ENCODE results near the gene DNAI1. TPM values are rescaled to one million over a fixed set of nuclear protein-coding genes. Genes with fewer than 3 reads are reported as not detected.

Gene DNAI1
- total and polyA plus RNA-seq, 10 of the 15 experiments (the other 5 are each of a cell fraction or from before 2014, with no cell fraction given): not detected

DNA sequence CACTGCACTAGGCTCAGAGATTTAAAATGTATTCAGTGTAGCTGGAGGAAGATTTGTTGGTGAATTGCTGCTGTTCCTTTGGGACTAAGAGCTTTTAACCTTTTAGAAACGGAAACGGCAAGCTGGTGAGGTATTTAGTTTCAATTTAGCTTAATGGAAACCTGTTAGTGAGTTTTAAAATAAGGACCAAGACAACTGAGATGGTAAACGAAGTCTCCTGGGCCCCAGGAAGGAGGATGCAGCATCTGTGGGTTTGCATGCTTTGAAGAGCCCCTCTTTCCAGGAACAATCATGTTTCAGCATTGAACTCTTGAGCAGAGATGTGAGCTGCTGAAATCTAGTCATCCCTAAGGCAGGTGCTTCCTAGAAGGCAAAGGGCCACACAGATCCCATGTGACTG lies 16.5 kb downstream of the DNAI1 start:
- ATAC-seq (no peak), DNase-seq (ENCODE audit: low read depth, low spot score) (no peak), FAIRE-seq (no peak)
- CTCF ChIA-PET: no interaction called here
- no peaks in the 10 kb centered on the region for H3K4me1 ChIP-seq (ENCODE audit: control insufficient read depth, insufficient read depth, low read length)
- H3K27ac ChIP-seq (ENCODE audit: control insufficient read depth, insufficient read depth): no peak overlapping the region
- H3K9ac ChIP-seq (ENCODE audit: control insufficient read depth, insufficient read depth, low read length): no peak overlapping the region
- no peak overlapping the region for H3K4me2 ChIP-seq (ENCODE audit: control insufficient read depth, insufficient read depth)
- H3K27me3 ChIP-seq (replicated peaks in 1 of 2; ENCODE audit: control insufficient read depth in 2 of 2, insufficient read depth in 2 of 2, low read length in 1 of 2): peaks cover 2 to 3% of the 10 kb centered on the region in 2 experiments; a peak in 3 of 4 replicates
- no TSS peak for BruUV-seq (replicated peaks)
- H4K20me1 ChIP-seq (ENCODE audit: control insufficient read depth, insufficient read depth): no peaks in the 10 kb centered on the region; the same call in 1 of the 2 replicates
- SMC1A ChIA-PET (ENCODE audit: uncharacterized antibody, unreplicated experiment): interaction anchor here (1.3 kb wide), 1 partner anchor 211 kb away, joined by 3 read pairs; no protein-coding TSS in a partner anchor
- no peaks in the 10 kb centered on the region for H3K36me3 ChIP-seq (ENCODE audit: control insufficient read depth in 2 of 2, insufficient read depth in 2 of 2, low read length in 1 of 2)
- no peaks in the 10 kb centered on the region for H3K79me2 ChIP-seq (ENCODE audit: control insufficient read depth, insufficient read depth, low read length)
- no peak overlapping the region for H3K4me3 ChIP-seq
- RAD21 ChIA-PET (ENCODE audit: unreplicated experiment): no interaction called here
- TF ChIP-seq, protein P1, sequence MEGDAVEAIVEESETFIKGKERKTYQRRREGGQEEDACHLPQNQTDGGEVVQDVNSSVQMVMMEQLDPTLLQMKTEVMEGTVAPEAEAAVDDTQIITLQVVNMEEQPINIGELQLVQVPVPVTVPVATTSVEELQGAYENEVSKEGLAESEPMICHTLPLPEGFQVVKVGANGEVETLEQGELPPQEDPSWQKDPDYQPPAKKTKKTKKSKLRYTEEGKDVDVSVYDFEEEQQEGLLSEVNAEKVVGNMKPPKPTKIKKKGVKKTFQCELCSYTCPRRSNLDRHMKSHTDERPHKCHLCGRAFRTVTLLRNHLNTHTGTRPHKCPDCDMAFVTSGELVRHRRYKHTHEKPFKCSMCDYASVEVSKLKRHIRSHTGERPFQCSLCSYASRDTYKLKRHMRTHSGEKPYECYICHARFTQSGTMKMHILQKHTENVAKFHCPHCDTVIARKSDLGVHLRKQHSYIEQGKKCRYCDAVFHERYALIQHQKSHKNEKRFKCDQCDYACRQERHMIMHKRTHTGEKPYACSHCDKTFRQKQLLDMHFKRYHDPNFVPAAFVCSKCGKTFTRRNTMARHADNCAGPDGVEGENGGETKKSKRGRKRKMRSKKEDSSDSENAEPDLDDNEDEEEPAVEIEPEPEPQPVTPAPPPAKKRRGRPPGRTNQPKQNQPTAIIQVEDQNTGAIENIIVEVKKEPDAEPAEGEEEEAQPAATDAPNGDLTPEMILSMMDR (IDR thresholded peaks at IDR 0.05 in 2 of 3, conservative IDR thresholded peaks at IDR 0.05 in 1 of 3; ENCODE audit: control insufficient read depth in 2 of 3, extremely low read depth in 1 of 3, insufficient read depth in 1 of 3, low read depth in 3 of 3, low read length in 3 of 3): no peak
- H3K9me3 ChIP-seq (replicated peaks; ENCODE audit: control insufficient read depth, insufficient read depth, low read length): no peaks in the 10 kb centered on the region
- no peak overlapping the region for H2AFZ ChIP-seq (ENCODE audit: control insufficient read depth, low read depth, low read length)
- intact Hi-C loops (cut with micrococcal nuclease; ENCODE audit: unreplicated experiment): no loop called here
- in situ Hi-C loops (cut with MboI): no loop called here
- WGBS (ENCODE audit: insufficient coverage, insufficient replicate concordance, low lambda C conversion rate, missing lambda C conversion rate): 0% methylated on average over 3 of the region's 3 CpGs
- POLR2A ChIA-PET: no interaction called here

DNA sequence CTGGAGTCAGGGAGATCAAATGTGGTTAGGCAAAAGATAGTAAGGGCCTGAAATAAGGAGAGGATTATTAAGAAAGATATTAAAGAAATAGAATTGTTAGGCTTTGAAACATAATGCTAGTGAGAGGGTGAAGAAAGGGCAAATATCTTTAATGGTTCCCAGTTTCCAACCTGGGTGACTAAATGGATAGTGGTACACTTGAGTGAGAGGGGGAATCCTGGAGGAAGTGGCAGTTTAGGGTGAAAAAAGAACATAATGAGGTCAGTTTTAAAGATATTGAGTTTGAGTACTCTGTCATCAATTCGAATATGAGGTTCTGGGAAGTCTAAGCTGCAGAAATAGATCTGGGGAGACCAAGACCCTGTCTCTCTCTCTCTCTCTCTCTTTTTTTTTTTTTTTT lies 18.9 kb downstream of the DNAI1 start:
- Histone ChIP-seq H3K79me2 (ENCODE audit: control insufficient read depth, insufficient read depth, low read length) (no peaks in the 10 kb centered on the region), H3K4me3 (no peak overlapping the region), H3K4me1 (ENCODE audit: control insufficient read depth, insufficient read depth, low read length) (no peaks in the 10 kb centered on the region), H3K4me2 (ENCODE audit: control insufficient read depth, insufficient read depth) (no peak overlapping the region), H3K36me3 (ENCODE audit: control insufficient read depth in 2 of 2, insufficient read depth in 2 of 2, low read length in 1 of 2) (no peaks in the 10 kb centered on the region), H3K9ac (ENCODE audit: control insufficient read depth, insufficient read depth, low read length) (no peak overlapping the region), H3K27ac (ENCODE audit: control insufficient read depth, insufficient read depth) (no peak overlapping the region), H2AFZ (ENCODE audit: control insufficient read depth, low read depth, low read length) (no peak overlapping the region), H3K9me3 (replicated peaks; ENCODE audit: control insufficient read depth, insufficient read depth, low read length) (no peaks in the 10 kb centered on the region; the same call in 2 of the 3 replicates), H4K20me1 (ENCODE audit: control insufficient read depth, insufficient read depth) (no peaks in the 10 kb centered on the region), H3K27me3 (replicated peaks in 1 of 2; ENCODE audit: control insufficient read depth in 2 of 2, insufficient read depth in 2 of 2, low read length in 1 of 2) (peaks cover 0 to 2% of the 10 kb centered on the region in 2 experiments; a peak in 2 of 4 replicates)
- DNase-seq (ENCODE audit: low read depth, low spot score): no peak
- no TSS peak for BruUV-seq (replicated peaks)
- intact Hi-C loops (cut with micrococcal nuclease; ENCODE audit: unreplicated experiment) (no loop called here), in situ Hi-C loops (cut with MboI) (no loop called here)
- ChIA-PET CTCF (interaction anchor here (1.4 kb wide), 1 partner anchor 98 kb away, joined by 4 read pairs; no protein-coding TSS in a partner anchor), RAD21 (ENCODE audit: unreplicated experiment) (no interaction called here), POLR2A (no interaction called here), SMC1A (ENCODE audit: uncharacterized antibody, unreplicated experiment) (no interaction called here)
- ATAC-seq: no peak
- no peak for FAIRE-seq
- 0% methylated on average over 1 of the region's 1 CpG for WGBS (ENCODE audit: insufficient coverage, insufficient replicate concordance, low lambda C conversion rate, missing lambda C conversion rate)
- TF ChIP-seq POLR2AphosphoS5 (IDR thresholded peaks at IDR 0.05; ENCODE audit: low read length): no peak
- no peak for TF ChIP-seq HDAC2 (IDR thresholded peaks at IDR 0.05)
- TF ChIP-seq CREB1 (IDR thresholded peaks at IDR 0.05; ENCODE audit: low read depth): no peak
- TF ChIP-seq, protein P2, sequence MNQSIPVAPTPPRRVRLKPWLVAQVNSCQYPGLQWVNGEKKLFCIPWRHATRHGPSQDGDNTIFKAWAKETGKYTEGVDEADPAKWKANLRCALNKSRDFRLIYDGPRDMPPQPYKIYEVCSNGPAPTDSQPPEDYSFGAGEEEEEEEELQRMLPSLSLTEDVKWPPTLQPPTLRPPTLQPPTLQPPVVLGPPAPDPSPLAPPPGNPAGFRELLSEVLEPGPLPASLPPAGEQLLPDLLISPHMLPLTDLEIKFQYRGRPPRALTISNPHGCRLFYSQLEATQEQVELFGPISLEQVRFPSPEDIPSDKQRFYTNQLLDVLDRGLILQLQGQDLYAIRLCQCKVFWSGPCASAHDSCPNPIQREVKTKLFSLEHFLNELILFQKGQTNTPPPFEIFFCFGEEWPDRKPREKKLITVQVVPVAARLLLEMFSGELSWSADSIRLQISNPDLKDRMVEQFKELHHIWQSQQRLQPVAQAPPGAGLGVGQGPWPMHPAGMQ (IDR thresholded peaks at IDR 0.05; ENCODE audit: borderline replicate concordance): no peak
- no peak for TF ChIP-seq HDGF (IDR thresholded peaks at IDR 0.05)
- no peak for TF ChIP-seq KDM1A (IDR thresholded peaks at IDR 0.05; ENCODE audit: borderline replicate concordance)
- TF ChIP-seq BHLHE40 (IDR thresholded peaks at IDR 0.05; ENCODE audit: borderline replicate concordance in 1 of 2, low read depth in 2 of 2, low read length in 1 of 2): no peak
- no peak for TF ChIP-seq RELA (IDR thresholded peaks at IDR 0.05; ENCODE audit: borderline replicate concordance, partially characterized antibody)
- no peak for TF ChIP-seq NRF1 (conservative IDR thresholded peaks at IDR 0.05; ENCODE audit: low read depth, low read length)
- TF ChIP-seq NFYA (IDR thresholded peaks at IDR 0.05; ENCODE audit: borderline replicate concordance, low read depth, low read length): no peak
- no peak for TF ChIP-seq FOS (IDR thresholded peaks at IDR 0.05; ENCODE audit: borderline replicate concordance, extremely low read depth, insufficient read length)
- no peak for TF ChIP-seq EZH2 (IDR thresholded peaks at IDR 0.05; ENCODE audit: borderline replicate concordance, control insufficient read depth, low read depth, low read length)

Measured in GM12878 (cell line).